T-helper 2 cell (primary cell): Measurements from ENCODE around the gene HIVEP3.

Experiments used
- DNase-seq, 5 experiments: peaks; one replicate each; pipeline versions ENCODE4 v3.0.0 to v3.0.0-alpha.2; 2012 to 2022

HIVEP3 gene

DNA sequence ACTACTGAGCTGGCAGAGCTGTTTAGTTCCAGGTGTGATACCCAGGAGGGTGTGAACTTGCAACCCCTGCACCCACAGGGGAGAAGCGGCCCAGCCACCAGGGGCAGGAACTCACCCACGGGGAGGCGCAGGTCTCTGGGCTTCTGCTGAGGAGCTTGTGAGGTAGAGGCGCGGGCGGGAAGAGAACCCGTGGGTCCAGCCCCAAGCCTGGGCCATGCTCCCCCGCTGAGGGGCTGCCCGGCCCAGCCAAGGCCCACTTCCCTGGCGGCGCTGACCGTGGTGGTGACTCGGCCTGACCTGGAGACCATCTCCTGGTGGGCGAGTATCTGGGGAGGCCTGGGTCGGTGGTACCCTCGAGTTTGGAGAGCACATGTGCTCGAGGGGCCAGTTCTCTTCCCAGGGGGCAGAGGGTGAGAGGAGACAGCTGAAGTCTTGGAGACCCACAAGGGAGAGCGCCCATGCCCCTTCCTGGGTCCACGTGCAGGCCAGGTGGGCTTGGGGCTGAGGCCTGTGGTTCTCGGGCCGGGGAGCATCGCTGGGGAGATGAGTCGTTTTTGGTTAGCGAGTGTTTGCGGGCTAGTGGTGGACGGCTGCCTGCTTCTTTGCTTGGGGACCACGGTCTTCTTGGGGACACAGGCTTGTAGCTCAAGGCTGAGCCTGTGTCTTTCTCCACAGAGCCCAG is 405.9 kb downstream of the HIVEP3 start:
- no peak for DNase-seq

DNA sequence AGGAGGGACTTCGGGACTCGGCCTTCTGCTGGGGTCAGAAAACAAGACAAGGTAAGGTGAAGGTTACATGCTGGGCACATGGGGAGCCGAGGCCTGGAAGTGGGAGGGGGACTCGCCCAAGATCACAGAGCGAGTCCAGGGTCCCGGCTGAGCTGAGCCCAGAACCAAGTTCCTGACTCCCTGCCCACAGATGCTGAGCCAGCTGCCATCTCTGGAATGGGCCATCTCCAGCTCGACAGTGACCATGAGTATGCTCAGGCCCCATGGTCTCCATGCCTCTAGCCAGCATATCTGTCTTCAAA is 407.5 kb downstream of the HIVEP3 start:
- DNase-seq: no peak

DNA sequence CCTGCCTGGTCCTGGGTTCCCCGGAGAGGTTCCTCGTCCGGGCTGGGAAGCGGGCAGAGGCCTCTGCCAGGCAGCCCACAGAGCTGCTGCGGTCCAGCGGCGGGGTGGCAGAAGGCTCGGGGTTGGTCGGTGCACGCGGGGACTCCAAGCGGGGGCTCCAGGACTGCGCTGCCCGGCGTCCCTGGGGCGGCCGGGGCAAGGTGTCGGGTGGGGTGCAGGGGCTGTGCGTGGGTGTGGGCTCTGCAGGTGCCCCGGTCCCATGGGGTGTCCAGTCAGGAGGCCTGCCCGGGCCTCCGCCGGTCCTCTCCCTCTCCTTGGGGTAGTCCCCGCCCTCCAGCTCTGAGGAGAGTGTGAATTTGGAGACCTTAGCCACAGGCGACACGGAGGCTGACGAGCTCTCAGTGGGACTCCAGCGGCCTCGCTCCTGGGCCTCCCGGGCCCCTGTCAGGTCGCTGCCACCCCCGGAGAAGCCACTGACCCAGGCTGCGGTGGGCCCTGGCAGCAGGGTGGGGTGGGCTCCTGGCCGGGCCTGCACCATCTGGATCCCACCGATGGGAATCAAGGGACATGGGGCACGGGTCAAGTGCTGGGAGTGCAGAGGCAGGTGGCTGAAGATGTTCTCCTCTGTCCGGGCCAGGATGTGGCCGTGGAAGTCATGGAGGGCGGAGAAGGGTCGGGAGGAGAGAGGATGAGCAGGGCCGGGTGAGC is 408.0 kb downstream of the HIVEP3 start:
- no peak for DNase-seq

DNA sequence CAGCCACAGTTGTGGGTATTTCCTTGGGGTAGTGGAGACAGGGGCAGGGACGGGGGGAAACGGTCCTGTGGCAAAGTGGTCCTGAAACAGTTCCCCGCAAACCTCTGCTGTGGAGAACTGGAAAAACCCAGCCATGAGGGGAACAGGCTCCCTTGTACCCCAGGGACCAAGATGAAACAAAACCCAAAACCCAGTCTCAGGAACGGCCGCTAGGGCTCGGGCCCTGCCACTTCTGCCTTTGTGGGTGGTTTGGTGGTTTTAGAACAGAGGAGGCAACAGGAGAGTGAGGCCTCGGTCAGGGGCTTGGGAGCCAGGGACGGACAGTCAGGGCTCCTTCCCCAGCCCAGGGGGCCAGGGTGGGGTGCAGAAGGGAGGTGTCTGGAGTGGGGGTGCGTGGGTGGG is 409.5 kb downstream of the HIVEP3 start:
- DNase-seq: no peak

GRCh38 chr1:41508290-41508689 is 410.4 kb downstream of the HIVEP3 start:
- no peak for DNase-seq

DNA sequence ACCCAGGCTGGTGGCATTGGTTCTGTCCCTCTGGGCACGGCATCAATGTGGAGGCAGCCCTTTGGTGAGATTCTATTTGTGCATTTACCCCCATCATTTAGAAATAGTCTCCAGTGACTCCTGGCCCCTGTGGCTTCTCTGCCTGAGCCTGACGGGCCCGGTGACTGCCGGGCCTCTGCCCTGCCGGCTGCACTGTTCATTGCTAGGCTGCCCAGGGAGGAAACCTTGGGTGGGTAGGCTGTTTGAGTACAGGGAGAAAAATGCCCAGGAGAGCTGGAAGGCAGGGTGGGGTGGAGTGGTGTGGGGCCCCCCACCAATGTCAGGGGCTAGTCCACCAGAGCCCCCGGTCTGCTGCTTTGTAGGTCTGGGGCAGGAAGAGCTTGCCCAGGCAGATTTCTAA is 410.9 kb downstream of the HIVEP3 start:
- DNase-seq: no peak

DNA sequence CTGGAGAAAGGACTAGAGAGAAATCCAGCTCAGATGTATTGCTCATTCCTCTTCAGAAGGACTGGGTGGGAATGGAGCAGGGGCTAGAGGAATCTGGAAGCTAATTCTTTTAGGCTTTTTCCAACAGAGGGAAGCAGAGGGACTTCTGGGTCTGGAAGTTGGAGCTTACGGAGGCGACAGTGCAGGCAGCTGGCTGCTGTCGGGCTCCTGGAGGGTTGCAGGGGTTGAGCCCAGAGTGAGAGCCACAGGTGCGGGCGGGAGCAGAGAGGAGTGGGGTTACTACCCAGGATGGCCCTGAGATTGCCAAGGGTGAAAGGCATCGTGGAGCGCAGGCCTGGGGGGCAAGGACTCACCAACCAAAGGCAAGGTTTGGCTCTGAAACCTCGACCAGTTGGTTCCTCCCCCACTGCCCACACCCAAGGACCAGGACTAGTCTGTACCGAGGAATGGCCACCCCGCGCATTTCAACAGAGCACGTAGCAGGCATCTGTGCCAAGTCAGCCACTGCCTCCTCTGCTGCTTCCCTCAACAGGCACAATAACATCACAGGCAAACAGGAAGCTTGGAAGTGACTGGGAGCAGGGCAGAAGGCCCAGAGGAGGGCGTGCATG is 411.5 kb downstream of the HIVEP3 start:
- DNase-seq: no peak

- DNase-seq: no peak
Observed at GRCh38 chr1:41504114-41505035, 414.3 kb downstream of the HIVEP3 start.

GRCh38 chr1:41503538-41504113 is 415.1 kb downstream of the HIVEP3 start:
- no peak for DNase-seq

DNA sequence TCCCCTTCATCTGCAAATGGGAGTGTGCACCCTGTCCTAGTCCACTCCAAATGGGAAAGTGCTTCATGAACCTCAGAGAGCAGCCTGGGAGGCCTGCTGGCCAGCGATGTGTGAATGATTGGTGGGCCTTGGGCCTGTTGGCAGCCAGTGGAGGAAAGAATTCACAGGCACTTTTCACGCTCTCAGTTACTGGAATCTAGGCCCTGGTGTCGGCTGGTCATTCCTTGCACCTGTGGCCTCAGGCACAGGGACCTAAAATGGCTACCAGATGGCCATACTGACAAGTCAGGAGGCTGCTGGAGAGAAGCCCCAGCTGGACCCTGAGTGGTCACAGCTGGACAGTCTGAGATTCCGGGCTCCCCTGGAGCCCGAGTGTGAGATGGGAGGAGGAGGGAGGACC is 415.8 kb downstream of the HIVEP3 start:
- DNase-seq: no peak

DNA sequence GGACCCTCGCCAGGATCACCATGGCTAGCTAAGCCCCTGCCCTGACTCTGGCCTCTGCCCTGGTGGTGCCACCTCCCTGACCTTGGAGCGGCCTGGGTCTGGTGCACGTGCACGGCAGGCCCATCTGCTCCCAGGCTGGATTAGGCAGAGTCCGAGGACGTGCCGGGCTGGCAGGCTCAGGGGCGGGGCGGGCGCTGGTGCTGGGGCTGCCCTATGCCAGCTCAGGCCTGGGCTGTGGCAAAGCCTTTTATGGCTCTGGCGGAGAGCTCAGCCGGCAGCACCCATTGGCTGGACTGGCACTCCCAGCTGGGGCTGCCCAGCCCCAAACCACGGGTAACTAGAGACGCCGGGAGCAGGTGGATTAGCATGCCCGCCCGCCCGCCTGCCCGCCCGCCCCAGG is 417.1 kb downstream of the HIVEP3 start:
- no peak for DNase-seq

GRCh38 chr1:41500781-41501518 is 417.8 kb downstream of the HIVEP3 start:
- no peak for DNase-seq

- DNase-seq: no peak
Observed at GRCh38 chr1:41500378-41500777, 418.3 kb downstream of the HIVEP3 start.

DNA sequence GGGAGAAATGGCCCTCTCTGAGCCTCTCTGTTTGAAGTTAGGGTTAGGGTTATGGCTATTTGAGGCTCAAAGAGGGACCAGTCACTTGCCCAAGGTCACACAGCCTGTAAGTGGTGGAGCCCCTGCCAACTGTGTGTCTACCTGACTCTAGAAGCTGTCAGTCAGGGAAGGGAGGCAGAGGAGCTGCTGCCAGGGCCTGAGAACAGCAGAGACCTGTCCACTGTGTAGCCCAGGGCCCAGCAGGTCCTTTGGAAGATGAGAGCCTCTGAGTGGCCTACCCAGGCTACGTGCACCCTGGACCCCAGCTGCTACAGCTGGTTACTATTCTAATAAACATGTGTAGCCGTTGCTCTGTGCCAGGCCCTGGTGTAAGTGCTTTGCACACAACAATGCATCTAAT is 419.1 kb downstream of the HIVEP3 start:
- DNase-seq: no peak

DNA sequence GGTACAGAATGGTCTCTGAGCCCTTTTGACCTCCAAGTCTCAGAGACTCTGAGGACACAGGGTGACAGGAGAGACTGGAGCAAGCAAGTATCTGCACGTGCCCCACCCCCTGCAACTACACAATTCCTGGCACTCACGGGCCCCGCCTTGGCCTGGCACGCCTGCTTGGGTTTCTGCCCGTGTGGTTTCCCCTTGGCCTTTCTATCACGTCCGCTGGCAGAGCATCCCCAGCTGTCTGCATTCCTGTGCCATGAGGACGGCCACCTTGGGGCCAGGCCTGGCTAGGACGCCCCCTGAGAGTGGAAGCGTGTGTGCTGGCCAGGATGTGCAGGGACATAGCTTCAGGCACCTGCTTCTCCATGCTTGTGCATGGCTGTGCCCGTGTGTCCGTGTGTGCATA is 419.9 kb downstream of the HIVEP3 start:
- no peak for DNase-seq

GRCh38 chr1:41498391-41498790 is 420.3 kb downstream of the HIVEP3 start:
- DNase-seq: no peak

- DNase-seq: no peak
Observed at GRCh38 chr1:41497461-41498030, 421.2 kb downstream of the HIVEP3 start.

DNA sequence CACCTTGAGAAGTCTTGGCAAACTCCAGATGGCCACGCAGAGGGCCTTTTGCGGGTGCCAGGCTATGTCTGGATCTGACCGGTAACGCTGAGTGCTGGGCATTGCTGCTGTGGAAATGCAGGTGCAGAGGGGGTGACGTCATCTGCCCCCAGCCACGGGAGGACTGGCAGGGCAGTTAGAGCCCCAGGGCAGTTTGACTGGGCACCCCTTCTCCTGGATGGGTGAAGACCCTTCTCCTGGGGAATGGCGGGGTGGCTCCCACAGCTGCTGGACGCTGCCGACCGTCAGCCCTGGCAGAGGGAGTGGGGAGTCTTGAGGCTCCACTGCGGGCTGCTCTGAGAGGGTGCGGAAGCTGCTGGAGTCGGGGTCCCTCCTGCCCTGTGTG is 421.7 kb downstream of the HIVEP3 start:
- no peak for DNase-seq

GRCh38 chr1:41496080-41497055 is 422.4 kb downstream of the HIVEP3 start:
- peak in 2 of 5 experiments; percentile 40 to 49 for DNase-seq

GRCh38 chr1:41495210-41495948 is 423.3 kb downstream of the HIVEP3 start:
- peak in 1 of 5 experiments; percentile 13 for DNase-seq
